ENCODE data around the gene AGAP1.

Gene AGAP1

DNA sequence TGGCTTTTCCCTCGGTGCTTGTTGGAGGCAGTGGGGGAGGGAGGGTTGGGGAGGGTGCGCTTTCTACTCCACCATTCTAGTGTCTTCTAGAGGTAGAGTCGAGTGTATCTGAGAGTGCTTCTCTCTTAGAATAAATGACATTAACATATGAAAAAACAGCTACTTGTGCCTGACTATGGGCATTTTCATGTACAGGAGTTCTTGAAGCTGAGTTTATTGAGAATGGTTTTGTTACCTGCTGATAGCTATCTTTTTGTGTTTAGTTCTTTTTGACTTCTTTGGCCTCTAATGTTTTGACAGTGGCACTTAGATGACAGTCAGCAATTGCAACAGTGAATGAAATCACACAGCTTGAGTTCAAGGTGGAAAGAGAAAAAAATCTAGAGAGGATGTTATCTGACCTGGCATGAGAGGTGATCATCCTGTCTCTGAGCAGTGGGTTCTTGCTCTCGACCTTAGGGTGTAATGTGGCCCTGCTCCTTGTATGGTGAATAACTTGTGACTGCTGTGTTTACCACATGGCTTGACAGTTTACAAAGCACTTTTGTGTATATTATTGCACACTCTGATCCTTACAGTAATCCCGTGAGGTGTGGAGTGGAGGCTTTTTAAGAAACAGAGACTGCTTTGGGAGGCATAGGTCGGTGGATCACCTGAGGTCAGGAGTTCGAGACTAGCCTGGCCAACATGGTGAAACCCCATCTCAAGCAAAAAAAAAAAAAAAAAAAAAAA is 86.7 kb downstream of the AGAP1 start:
- TF ChIP-seq, protein P1, sequence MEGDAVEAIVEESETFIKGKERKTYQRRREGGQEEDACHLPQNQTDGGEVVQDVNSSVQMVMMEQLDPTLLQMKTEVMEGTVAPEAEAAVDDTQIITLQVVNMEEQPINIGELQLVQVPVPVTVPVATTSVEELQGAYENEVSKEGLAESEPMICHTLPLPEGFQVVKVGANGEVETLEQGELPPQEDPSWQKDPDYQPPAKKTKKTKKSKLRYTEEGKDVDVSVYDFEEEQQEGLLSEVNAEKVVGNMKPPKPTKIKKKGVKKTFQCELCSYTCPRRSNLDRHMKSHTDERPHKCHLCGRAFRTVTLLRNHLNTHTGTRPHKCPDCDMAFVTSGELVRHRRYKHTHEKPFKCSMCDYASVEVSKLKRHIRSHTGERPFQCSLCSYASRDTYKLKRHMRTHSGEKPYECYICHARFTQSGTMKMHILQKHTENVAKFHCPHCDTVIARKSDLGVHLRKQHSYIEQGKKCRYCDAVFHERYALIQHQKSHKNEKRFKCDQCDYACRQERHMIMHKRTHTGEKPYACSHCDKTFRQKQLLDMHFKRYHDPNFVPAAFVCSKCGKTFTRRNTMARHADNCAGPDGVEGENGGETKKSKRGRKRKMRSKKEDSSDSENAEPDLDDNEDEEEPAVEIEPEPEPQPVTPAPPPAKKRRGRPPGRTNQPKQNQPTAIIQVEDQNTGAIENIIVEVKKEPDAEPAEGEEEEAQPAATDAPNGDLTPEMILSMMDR (IDR thresholded peaks at IDR 0.05; ENCODE audit: insufficient read depth, low read depth, low read length, missing control alignments) = no peak
- DNase-seq (ENCODE audit: low read depth) = no peak
- no peak overlapping the region for H3K4me3 ChIP-seq (ENCODE audit: low read length)

DNA sequence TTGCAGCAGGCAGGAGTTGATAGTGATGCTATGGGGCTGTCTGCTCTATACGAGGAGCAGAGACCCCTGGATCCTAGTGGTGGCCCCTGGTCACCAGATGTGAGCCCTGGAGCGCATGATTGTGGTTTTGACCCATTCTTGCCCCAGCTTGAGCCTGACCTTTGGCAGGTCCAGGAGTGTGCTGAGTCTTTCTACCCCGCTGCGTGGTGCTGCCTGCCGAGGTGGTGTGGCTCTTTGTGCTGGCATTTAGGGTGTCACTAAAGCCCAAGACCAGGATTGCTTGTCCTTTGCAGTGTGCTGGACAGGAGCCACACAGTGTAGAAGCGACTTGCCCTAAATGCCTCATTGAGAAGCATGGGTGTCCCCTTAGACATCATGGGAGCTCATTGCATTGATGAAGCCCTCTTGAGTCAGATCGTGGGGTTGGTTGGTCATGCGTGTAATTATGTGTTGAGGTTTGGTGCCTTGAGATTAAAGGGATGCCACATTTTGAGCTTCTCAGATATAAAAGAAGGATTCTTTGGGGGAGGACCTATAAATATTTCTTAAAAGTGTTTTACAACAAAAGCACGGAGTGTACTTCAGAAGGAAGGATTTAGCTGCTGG is 88.3 kb downstream of the AGAP1 start:
- TF ChIP-seq, protein P1 (IDR thresholded peaks at IDR 0.05; ENCODE audit: insufficient read depth, low read depth, low read length, missing control alignments) = no peak
- no peak for DNase-seq (ENCODE audit: low read depth)
- no peak overlapping the region for H3K4me3 ChIP-seq (ENCODE audit: low read length)

DNA sequence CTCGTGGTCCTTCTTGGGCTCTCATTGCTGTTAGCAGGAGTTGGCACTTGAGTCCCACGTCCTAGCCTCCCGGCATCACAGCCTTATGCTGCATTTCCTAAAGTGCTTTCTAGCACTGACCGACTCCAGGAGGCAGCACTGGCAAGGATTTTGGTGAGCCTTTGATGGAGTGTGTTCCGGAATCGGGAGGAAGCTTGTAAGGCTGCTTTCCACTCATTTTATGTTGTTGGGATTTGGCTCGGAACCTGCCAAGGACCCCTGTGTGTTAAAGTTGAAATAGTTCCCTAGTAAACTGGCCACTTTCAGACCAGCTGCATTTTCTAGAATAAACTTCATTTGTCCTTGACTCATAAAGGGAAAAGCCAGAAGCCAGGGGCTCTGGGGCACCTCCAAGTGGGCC is 88.9 kb downstream of the AGAP1 start:
- no peak overlapping the region for H3K4me3 ChIP-seq (ENCODE audit: low read length)
- no peak for DNase-seq (ENCODE audit: low read depth)
- TF ChIP-seq, protein P1 (IDR thresholded peaks at IDR 0.05; ENCODE audit: insufficient read depth, low read depth, low read length, missing control alignments) = no peak

DNA sequence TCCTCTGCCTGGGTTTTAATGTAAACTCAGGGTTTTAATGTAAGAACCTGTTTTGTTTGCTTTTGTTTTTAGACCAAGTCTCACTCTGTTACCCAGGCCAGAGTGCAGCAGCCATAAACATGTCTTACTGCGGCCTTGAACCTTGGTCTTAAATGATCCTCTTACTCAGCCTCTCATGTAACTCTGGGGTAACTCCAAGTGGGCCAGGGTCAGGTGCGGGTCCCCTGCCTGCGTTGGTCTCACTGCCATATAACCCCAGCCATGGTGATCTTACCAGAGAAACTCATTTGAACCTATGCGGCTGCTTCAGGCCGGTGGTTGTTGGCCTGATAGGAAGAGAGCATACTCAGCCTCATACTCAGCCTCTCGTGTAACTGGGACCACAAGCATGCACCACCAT is 89.3 kb downstream of the AGAP1 start:
- TF ChIP-seq, protein P1 (IDR thresholded peaks at IDR 0.05; ENCODE audit: insufficient read depth, low read depth, low read length, missing control alignments) = no peak
- no peak for DNase-seq (ENCODE audit: low read depth)
- H3K4me3 ChIP-seq (ENCODE audit: low read length) = no peak overlapping the region

DNA sequence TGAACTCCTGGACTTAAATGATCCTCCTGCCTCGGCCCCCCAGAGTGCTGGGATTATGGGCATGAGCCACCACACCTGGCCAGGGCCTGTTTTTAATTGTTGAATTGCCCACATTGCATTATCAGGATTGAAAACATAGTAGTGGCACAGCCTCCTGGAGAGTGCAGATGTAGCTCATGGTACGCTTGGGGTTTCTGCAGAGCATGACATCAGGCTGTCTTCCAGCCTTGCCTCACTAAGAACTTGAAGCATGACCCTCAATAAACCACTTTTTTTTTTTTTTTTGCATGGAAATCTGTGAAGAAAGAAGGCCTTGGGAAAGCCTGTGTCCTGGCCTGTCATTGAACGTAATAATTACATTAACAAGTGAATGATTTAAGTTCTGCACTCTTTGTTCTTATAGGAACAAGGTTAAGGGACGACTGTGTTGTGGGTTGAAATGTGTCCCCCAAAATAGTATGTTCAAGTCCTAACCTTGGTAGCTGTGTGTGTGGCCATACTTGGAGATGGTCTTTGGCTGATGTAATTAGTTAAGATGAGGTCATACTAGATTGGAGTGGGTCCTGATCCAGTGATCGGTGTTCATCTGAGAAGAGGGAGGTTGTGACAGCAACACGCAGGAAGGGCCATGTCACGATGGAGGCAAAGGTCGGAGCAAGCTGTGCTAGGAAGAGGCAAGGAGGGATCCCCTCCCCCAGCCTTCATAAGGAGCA is 90.2 kb downstream of the AGAP1 start:
- DNase-seq (ENCODE audit: low read depth) = no peak
- TF ChIP-seq, protein P1 (IDR thresholded peaks at IDR 0.05; ENCODE audit: insufficient read depth, low read depth, low read length, missing control alignments) = no peak
- no peak overlapping the region for H3K4me3 ChIP-seq (ENCODE audit: low read length)

DNA sequence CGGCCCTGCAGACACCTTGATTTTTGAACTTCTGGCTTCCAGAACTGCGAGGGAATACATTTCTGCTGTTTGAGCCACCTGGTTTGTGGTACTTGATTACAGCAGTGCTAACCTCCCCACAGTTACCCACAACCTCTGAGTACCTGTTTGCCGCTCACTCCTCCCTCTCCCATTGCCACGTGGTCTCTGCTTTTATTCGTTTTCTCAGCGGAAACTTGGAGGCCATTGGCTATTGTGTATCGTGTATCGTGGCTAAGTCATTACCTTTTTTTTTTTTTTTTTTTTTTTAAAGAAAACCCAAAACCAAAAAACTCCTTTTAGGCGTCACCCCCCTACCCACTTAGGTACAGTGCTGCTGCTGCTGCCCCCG is 90.8 kb downstream of the AGAP1 start:
- TF ChIP-seq, protein P1 (IDR thresholded peaks at IDR 0.05; ENCODE audit: insufficient read depth, low read depth, low read length, missing control alignments) = no peak
- no peak for DNase-seq (ENCODE audit: low read depth)
- no peak overlapping the region for H3K4me3 ChIP-seq (ENCODE audit: low read length)

Data from epithelial cell of esophagus (primary cell).